Activated T-cell treated with anti-CD3 and anti-CD28 coated beads, Interleukin-2, amount 50 U/mL, for 4 hours (primary cell): ENCODE results near the gene CSF3R. TPM values are rescaled to one million over a fixed set of nuclear protein-coding genes. Genes with fewer than 3 reads are reported as not detected.

ENCODE experiments used
- ATAC-seq, 2 donors: fragments of 200-7000 bp; cut with Tn5 transposase; one replicate each; pipeline ENCODE4 v1.10.0; 2021
- DNase-seq: peaks from one replicate; pipeline ENCODE4 v3.0.0-alpha.2; 2020
- H3K27me3 Mint-ChIP-seq: one replicate; pipeline ENCODE4 v1.8.0; 2021; ENCODE audit warnings: low read depth, mixed read lengths
- H3K36me3 Mint-ChIP-seq: one replicate; pipeline ENCODE4 v1.8.0; 2022; ENCODE audit warnings: mixed read lengths; ENCODE audit not compliant: insufficient read depth
- H3K4me1 Mint-ChIP-seq: one replicate; pipeline ENCODE4 v1.8.0; 2021; ENCODE audit warnings: low read depth, mixed read lengths
- H3K4me3 Mint-ChIP-seq: one replicate; pipeline ENCODE4 v1.8.0; 2021; ENCODE audit warnings: mild to moderate bottlenecking, moderate library complexity, mixed read lengths
- H3K9me3 Mint-ChIP-seq: one replicate; pipeline ENCODE4 v1.8.0; 2021; ENCODE audit warnings: mixed read lengths
- total RNA-seq, 3 donors: library from RNA; stranded (reverse); gene quantifications; one replicate each; pipeline ENCODE4 v1.2.1, GENCODE V29; 2021

CSF3R gene
- total RNA-seq, result not detected

GRCh38 chr1:36482724-36483388 is at the start of gene CSF3R:
Gene CSF3R (minus strand): TSS chr1:36482913. CDS start chr1:36479496, 3,417 bp downstream.
- Mint-ChIP-seq H3K4me1 (peaks cover 7% of the 10 kb centered on the region), H3K9me3 (no peaks in the 10 kb centered on the region), H3K4me3 (peak within 1 kb of the TSS; percentile 70), H3K36me3 (no peaks in the 10 kb centered on the region), H3K27me3 (peaks cover 6% of the 10 kb centered on the region)
- ATAC-seq (no peak), DNase-seq (no peak)

DNA sequence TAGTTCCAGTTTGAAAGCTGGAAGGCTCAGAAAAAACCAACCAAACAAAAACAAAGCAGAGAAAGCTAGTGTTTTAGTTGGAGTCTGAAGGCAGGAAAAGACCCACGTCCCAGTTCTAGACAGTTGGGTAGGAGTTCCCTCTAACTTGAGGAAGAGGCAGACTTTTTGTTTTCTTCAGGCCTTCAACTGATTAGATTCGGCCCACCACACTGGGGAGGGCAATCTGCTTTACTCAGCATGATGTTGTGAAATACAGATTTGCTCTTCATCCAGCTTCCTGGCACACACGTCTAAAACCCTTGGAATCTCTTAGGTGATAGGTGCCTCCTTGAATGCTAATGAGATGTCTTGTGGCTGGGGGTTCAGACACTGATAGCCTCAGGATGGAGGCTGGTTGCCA is 49.1 kb upstream of the CSF3R start:
- Mint-ChIP-seq H3K9me3 (no peaks in the 10 kb centered on the region), H3K36me3 (no peaks in the 10 kb centered on the region), H3K4me1 (no peaks in the 10 kb centered on the region), H3K27me3 (peaks cover 16% of the 10 kb centered on the region), H3K4me3 (no peak overlapping the region)
- ATAC-seq, result no peak
- no peak for DNase-seq

- Mint-ChIP-seq H3K4me3 (no peak overlapping the region), H3K4me1 (no peaks in the 10 kb centered on the region), H3K27me3 (peaks cover 15% of the 10 kb centered on the region), H3K36me3 (no peaks in the 10 kb centered on the region), H3K9me3 (no peaks in the 10 kb centered on the region)
- ATAC-seq (no peak), DNase-seq (no peak)
These were observed 48.1 kb upstream of the CSF3R start for GRCh38 chr1:36530791-36531190.

GRCh38 chr1:36530261-36530660 is 47.5 kb upstream of the CSF3R start:
- no peak for DNase-seq

GRCh38 chr1:36529769-36530260 is 47.1 kb upstream of the CSF3R start:
- no peak overlapping the region for H3K4me3 Mint-ChIP-seq
- H3K9me3 Mint-ChIP-seq, result no peaks in the 10 kb centered on the region
- ATAC-seq (no peak), DNase-seq (no peak)
- no peaks in the 10 kb centered on the region for H3K36me3 Mint-ChIP-seq
- H3K27me3 Mint-ChIP-seq, result peaks cover 13% of the 10 kb centered on the region
- H3K4me1 Mint-ChIP-seq, result no peaks in the 10 kb centered on the region

More at GRCh38 chr1:36530261-36530660, 47.5 kb upstream of the CSF3R start:
- Mint-ChIP-seq H3K4me1 (no peaks in the 10 kb centered on the region), H3K27me3 (peaks cover 13% of the 10 kb centered on the region), H3K4me3 (no peak overlapping the region), H3K9me3 (no peaks in the 10 kb centered on the region), H3K36me3 (no peaks in the 10 kb centered on the region)
- ATAC-seq, result no peak

GRCh38 chr1:36528361-36529349 is 45.9 kb upstream of the CSF3R start:
- Mint-ChIP-seq H3K4me3 (no peak overlapping the region), H3K36me3 (no peaks in the 10 kb centered on the region), H3K4me1 (peaks cover 9% of the 10 kb centered on the region)

GRCh38 chr1:36525166-36525565 is 42.5 kb upstream of the CSF3R start:
- H3K27me3 Mint-ChIP-seq, result peaks cover 5% of the 10 kb centered on the region
- DNase-seq, result no peak

More at GRCh38 chr1:36528361-36529349, 45.9 kb upstream of the CSF3R start:
- Mint-ChIP-seq H3K27me3 (peaks cover 10% of the 10 kb centered on the region), H3K9me3 (no peaks in the 10 kb centered on the region)
- DNase-seq (no peak), ATAC-seq (no peak)

DNA sequence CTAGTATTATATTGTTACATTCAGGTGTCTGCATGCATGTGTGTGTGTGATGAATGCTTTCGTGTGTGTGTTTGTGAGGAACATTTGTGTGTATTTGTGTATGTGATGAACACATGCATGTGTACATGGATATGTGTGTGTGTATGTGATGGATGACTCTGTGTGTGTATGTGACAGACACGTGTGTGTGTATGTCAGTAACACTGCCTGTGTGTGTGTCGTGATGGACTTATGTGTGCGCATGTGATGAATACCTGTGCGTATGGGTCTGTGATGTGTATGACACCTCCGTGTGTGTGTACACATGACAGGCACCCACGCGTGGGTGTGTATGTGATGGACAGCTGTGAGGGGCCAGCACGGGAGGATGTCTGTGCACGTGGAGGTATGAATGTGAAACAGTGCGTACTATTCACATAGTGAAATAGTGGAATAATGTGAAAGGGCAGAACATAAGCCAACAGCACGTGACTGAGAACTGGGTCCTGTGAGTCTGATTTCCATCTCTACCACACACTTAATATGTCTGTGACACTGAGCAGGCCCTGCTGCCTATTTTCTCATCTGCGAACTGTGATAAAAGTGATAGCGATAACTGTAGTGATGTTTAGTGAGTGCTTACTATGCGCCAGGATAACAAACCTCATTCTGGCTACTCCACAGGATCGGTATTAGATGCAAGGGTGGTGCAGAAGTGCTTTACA is 41.8 kb upstream of the CSF3R start:
- Mint-ChIP-seq H3K4me3 (no peak overlapping the region), H3K4me1 (peaks cover 11% of the 10 kb centered on the region), H3K36me3 (no peaks in the 10 kb centered on the region), H3K9me3 (no peaks in the 10 kb centered on the region), H3K27me3 (no peaks in the 10 kb centered on the region)
- ATAC-seq (no peak), DNase-seq (no peak)

More at GRCh38 chr1:36525166-36525565, 42.5 kb upstream of the CSF3R start:
- no peak for ATAC-seq
- Mint-ChIP-seq H3K4me3 (no peak overlapping the region), H3K4me1 (peaks cover 11% of the 10 kb centered on the region), H3K9me3 (no peaks in the 10 kb centered on the region), H3K36me3 (no peaks in the 10 kb centered on the region)

- H3K36me3 Mint-ChIP-seq, result no peaks in the 10 kb centered on the region
- H3K4me3 Mint-ChIP-seq, result no peak overlapping the region
- peaks cover 11% of the 10 kb centered on the region for H3K4me1 Mint-ChIP-seq
- DNase-seq (no peak), ATAC-seq (peak; percentile 67 to 82)
- no peaks in the 10 kb centered on the region for H3K27me3 Mint-ChIP-seq
- H3K9me3 Mint-ChIP-seq, result no peaks in the 10 kb centered on the region
These were observed 41.1 kb upstream of the CSF3R start for GRCh38 chr1:36523850-36524249.

DNA sequence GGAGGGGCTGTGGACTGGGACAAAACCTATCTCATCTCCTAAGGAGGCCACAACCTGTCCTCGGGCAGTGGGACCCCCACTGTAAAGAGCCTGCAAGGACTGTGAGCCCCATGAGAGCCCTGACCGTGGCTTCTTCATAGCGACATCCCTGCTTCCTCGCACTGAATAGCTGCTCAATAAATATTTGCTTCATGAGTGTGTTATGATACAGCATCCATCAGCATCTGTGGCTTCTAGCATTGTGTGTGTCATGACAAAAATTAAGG is 40.5 kb upstream of the CSF3R start:
- Mint-ChIP-seq H3K36me3 (no peaks in the 10 kb centered on the region), H3K27me3 (no peaks in the 10 kb centered on the region), H3K9me3 (no peaks in the 10 kb centered on the region), H3K4me1 (peaks cover 11% of the 10 kb centered on the region), H3K4me3 (no peak overlapping the region)
- DNase-seq (no peak), ATAC-seq (no peak)

- H3K4me1 Mint-ChIP-seq, result peaks cover 11% of the 10 kb centered on the region
- no peaks in the 10 kb centered on the region for H3K9me3 Mint-ChIP-seq
- DNase-seq, result no peak
- ATAC-seq, result no peak
- no peaks in the 10 kb centered on the region for H3K27me3 Mint-ChIP-seq
- H3K4me3 Mint-ChIP-seq, result no peak overlapping the region
- H3K36me3 Mint-ChIP-seq, result no peaks in the 10 kb centered on the region
These were observed 39.9 kb upstream of the CSF3R start for GRCh38 chr1:36522461-36523229.

GRCh38 chr1:36522021-36522420 is 39.3 kb upstream of the CSF3R start:
- DNase-seq (no peak), ATAC-seq (no peak)
- H3K9me3 Mint-ChIP-seq, result no peaks in the 10 kb centered on the region
- H3K27me3 Mint-ChIP-seq, result no peaks in the 10 kb centered on the region
- no peaks in the 10 kb centered on the region for H3K36me3 Mint-ChIP-seq
- H3K4me1 Mint-ChIP-seq, result peaks cover 11% of the 10 kb centered on the region
- no peak overlapping the region for H3K4me3 Mint-ChIP-seq

- ATAC-seq (no peak), DNase-seq (no peak)
- H3K4me1 Mint-ChIP-seq, result peaks cover 11% of the 10 kb centered on the region
- H3K36me3 Mint-ChIP-seq, result no peaks in the 10 kb centered on the region
- no peaks in the 10 kb centered on the region for H3K27me3 Mint-ChIP-seq
- H3K9me3 Mint-ChIP-seq, result no peaks in the 10 kb centered on the region
- H3K4me3 Mint-ChIP-seq, result no peak overlapping the region
These were observed 38.2 kb upstream of the CSF3R start for GRCh38 chr1:36520771-36521420.
